OCI-LY3 (cell line): ENCODE results near the gene TRIM58.

Experiments used
- EZH2phosphoT487 ChIP-seq: fragments of 200-600 bp; shearing (Covaris generic); IDR thresholded peaks from 2 replicates; pipeline ENCODE4 v1.6.1; 2018; ENCODE audit warnings: antibody characterized with exemption, mixed run types, low read depth
- TF ChIP-seq, protein P1 (sequence below): fragments of 200-600, 300-600 bp; sonication (generic); IDR thresholded peaks from 2 replicates; pipeline ENCODE4 v1.5.1; 2014; ENCODE audit warnings: antibody characterized with exemption, low read length, low read depth

DNA sequence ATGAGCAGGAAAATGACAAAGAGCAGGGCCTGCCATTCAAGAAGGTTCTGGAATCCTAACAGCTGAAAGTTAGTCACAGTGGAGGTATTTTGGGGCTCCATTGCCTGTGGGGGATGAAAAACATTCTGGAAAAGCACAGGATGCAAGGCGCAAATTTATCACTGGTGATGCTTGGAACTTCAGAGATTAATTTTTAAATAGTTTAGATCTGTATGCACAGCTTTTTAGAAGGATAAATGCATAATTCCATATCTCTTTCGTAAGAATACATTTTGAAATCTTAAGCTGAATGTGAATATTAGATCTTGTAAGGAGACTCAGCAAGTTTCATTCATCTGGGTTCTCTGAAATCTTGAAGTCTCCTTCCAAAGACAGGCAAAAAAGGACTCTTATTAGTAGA is 15.2 kb upstream of the TRIM58 start, which contains the start of gene OR11L1:
- TF ChIP-seq, protein P1, sequence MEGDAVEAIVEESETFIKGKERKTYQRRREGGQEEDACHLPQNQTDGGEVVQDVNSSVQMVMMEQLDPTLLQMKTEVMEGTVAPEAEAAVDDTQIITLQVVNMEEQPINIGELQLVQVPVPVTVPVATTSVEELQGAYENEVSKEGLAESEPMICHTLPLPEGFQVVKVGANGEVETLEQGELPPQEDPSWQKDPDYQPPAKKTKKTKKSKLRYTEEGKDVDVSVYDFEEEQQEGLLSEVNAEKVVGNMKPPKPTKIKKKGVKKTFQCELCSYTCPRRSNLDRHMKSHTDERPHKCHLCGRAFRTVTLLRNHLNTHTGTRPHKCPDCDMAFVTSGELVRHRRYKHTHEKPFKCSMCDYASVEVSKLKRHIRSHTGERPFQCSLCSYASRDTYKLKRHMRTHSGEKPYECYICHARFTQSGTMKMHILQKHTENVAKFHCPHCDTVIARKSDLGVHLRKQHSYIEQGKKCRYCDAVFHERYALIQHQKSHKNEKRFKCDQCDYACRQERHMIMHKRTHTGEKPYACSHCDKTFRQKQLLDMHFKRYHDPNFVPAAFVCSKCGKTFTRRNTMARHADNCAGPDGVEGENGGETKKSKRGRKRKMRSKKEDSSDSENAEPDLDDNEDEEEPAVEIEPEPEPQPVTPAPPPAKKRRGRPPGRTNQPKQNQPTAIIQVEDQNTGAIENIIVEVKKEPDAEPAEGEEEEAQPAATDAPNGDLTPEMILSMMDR = no peak
- TF ChIP-seq EZH2phosphoT487 = no peak
